Loucy (cell line): ENCODE results near the gene DENND6B.

ENCODE experiments used
- H2AFZ ChIP-seq: fragments of 200-600 bp; sonication (generic); 2 replicates; pipeline ENCODE4 v1.6.0; 2016; ENCODE audit warnings: antibody characterized with exemption, mild to moderate bottlenecking, low read length, moderate library complexity
- H3F3A ChIP-seq: fragments of 200-600 bp; 2 replicates; pipeline ENCODE4 v1.6.0; 2016; ENCODE audit warnings: antibody characterized with exemption, low read depth, mild to moderate bottlenecking
- H3K27me3 ChIP-seq: fragments of 200-600 bp; sonication (generic); 2 replicates; pipeline ENCODE4 v1.6.1; 2014; ENCODE audit warnings: low read length, mild to moderate bottlenecking; ENCODE audit not compliant: insufficient read depth, poor library complexity, severe bottlenecking
- H3K36me3 ChIP-seq: fragments of 200-600 bp; sonication (generic); 2 replicates; pipeline ENCODE4 v1.6.1; 2016; ENCODE audit warnings: low read length; ENCODE audit not compliant: insufficient read depth
- H3K4me1 ChIP-seq: fragments of 200-600 bp; sonication (generic); 2 replicates; pipeline ENCODE4 v1.5.1; 2014; ENCODE audit warnings: low read length, mild to moderate bottlenecking; ENCODE audit not compliant: insufficient read depth, poor library complexity, severe bottlenecking
- H3K4me2 ChIP-seq: fragments of 200-600 bp; sonication (generic); 2 replicates; pipeline ENCODE4 v1.6.0; 2014; ENCODE audit warnings: antibody characterized with exemption, low read length, low read depth, mild to moderate bottlenecking; ENCODE audit not compliant: poor library complexity, severe bottlenecking
- H3K4me3 ChIP-seq: fragments of 200-600 bp; sonication (generic); 2 replicates; pipeline ENCODE4 v1.5.1; 2014; ENCODE audit warnings: low read length, mild to moderate bottlenecking, mixed read lengths; ENCODE audit not compliant: poor library complexity, severe bottlenecking
- H3K79me2 ChIP-seq: fragments of 200-600 bp; sonication (generic); 2 replicates; pipeline ENCODE4 v1.6.1; 2014; ENCODE audit warnings: low read length; ENCODE audit not compliant: insufficient read depth
- H3K9ac ChIP-seq: fragments of 200-600 bp; sonication (generic); 2 replicates; pipeline ENCODE4 v1.6.0; 2014; ENCODE audit warnings: mild to moderate bottlenecking, low read depth, low read length, moderate library complexity; ENCODE audit not compliant: poor library complexity, severe bottlenecking
- H3K9me2 ChIP-seq: fragments of 200-600 bp; sonication (generic); replicated peaks from 2 replicates; pipeline ENCODE4 v1.6.1; 2016; ENCODE audit warnings: low read depth, low read length, mixed read lengths
- H3K9me3 ChIP-seq: fragments of 200-600 bp; sonication (generic); 2 replicates; pipeline ENCODE4 v1.6.1; 2014; ENCODE audit warnings: mild to moderate bottlenecking, antibody characterized with exemption, low read length, low read depth; ENCODE audit not compliant: insufficient read depth
- H4K20me1 ChIP-seq: fragments of 200-600 bp; sonication (generic); 2 replicates; pipeline ENCODE4 v1.6.0; 2014; ENCODE audit warnings: antibody characterized with exemption, low read length, mild to moderate bottlenecking; ENCODE audit not compliant: insufficient read depth, poor library complexity, severe bottlenecking
- EZH2phosphoT487 ChIP-seq: fragments of 200-600 bp; IDR thresholded peaks from 2 replicates; pipeline ENCODE4 v1.6.1; 2018; ENCODE audit warnings: antibody characterized with exemption, mild to moderate bottlenecking, moderate library complexity, borderline replicate concordance
- TF ChIP-seq, protein P1 (sequence below): fragments of 200-600 bp; sonication (generic); conservative IDR thresholded peaks from 2 replicates; pipeline ENCODE4 v1.5.1; 2014; ENCODE audit warnings: mild to moderate bottlenecking, antibody characterized with exemption, low read length

Gene DENND6B

DNA sequence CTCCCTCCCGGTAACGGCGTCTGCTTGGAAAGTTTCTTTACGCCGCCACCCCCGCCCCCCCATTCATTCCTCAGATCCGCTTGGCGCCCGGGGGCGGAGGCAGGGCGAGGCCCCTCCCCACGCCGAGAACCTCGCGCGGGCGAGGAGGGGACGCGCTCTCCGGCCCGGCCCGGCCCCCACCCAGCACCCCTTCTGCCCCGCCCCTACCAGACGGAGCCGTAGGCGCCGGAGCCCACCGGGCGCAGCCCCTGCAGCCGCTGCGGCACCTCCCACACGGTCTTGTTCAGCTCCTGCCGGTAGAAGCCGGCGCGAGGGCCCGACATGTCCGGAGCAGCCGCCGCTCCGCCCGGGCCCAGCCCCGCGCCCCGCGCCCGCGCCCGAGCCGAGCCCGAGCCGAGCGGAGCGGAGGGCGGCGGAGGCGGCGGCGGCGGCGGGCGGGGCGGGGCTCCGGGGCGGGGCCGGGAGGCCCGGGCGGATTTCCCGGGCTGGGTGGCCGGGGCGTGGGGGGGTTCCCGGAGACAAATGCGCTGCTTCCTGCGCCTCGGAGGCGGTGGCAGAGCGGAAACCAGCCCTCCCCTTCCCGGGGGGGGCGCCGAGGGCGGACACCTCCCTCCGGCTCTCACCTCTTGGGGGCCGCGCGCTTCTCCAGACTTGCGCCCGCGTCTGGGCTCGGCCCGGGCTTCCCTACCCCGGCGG is 56.7 kb downstream of the DENND6B start, which contains the start of gene MAPK11:
Gene MAPK11, minus strand, starts transcription at position 411 of the 696 bp plus-strand sequence. Its CDS starts 88 bp downstream, at position 323.
- Histone ChIP-seq H2AFZ (no peak within 1 kb of the TSS), H3K4me3 (peak within 1 kb of the TSS; percentile 59), H3K9me2 (no peaks in the 10 kb centered on the region), H3F3A (no peaks in the 10 kb centered on the region), H3K4me2 (peak within 1 kb of the TSS; percentile 64), H3K36me3 (no peaks in the 10 kb centered on the region), H3K79me2 (no peaks in the 10 kb centered on the region), H4K20me1 (no peaks in the 10 kb centered on the region), H3K9me3 (no peaks in the 10 kb centered on the region; the same call in 1 of the 2 replicates), H3K4me1 (peaks cover 8% of the 10 kb centered on the region), H3K9ac (no peak within 1 kb of the TSS), H3K27me3 (no peaks in the 10 kb centered on the region)
- TF ChIP-seq, protein P1, sequence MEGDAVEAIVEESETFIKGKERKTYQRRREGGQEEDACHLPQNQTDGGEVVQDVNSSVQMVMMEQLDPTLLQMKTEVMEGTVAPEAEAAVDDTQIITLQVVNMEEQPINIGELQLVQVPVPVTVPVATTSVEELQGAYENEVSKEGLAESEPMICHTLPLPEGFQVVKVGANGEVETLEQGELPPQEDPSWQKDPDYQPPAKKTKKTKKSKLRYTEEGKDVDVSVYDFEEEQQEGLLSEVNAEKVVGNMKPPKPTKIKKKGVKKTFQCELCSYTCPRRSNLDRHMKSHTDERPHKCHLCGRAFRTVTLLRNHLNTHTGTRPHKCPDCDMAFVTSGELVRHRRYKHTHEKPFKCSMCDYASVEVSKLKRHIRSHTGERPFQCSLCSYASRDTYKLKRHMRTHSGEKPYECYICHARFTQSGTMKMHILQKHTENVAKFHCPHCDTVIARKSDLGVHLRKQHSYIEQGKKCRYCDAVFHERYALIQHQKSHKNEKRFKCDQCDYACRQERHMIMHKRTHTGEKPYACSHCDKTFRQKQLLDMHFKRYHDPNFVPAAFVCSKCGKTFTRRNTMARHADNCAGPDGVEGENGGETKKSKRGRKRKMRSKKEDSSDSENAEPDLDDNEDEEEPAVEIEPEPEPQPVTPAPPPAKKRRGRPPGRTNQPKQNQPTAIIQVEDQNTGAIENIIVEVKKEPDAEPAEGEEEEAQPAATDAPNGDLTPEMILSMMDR: no peak
- no peak for TF ChIP-seq EZH2phosphoT487

DNA sequence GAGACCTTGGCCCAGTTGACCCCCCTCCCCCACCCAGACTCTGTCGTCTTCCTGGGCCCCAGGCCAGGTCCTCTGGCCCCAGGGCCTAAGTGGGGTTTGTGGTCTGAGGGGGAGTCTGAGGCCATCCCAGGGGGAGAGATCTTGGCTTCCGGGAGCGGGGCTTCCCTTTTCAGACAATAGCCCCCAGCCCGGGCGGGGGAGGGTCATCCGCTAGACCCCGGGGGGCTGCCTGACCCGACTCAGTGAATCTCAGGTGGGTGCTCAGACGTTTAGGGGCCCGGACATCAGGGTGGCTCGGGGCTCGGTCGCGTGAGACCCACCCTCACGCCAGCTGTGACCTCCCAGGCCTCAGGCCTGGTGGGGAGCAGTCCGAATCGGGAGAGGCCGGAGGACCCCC is 57.2 kb downstream of the DENND6B start:
- H3K36me3 ChIP-seq: no peaks in the 10 kb centered on the region
- peak overlapping the region; percentile 42 for H3K4me2 ChIP-seq
- H3K4me3 ChIP-seq: peak overlapping the region; percentile 48
- no peaks in the 10 kb centered on the region for H4K20me1 ChIP-seq
- no peak overlapping the region for H3K9ac ChIP-seq
- no peaks in the 10 kb centered on the region for H3K27me3 ChIP-seq
- H3K9me2 ChIP-seq: no peaks in the 10 kb centered on the region
- TF ChIP-seq EZH2phosphoT487: no peak
- peaks cover 8% of the 10 kb centered on the region for H3K4me1 ChIP-seq
- H3K79me2 ChIP-seq: no peaks in the 10 kb centered on the region
- no peak overlapping the region for H2AFZ ChIP-seq
- H3F3A ChIP-seq: no peaks in the 10 kb centered on the region
- no peaks in the 10 kb centered on the region; the same call in 1 of the 2 replicates for H3K9me3 ChIP-seq

DNA sequence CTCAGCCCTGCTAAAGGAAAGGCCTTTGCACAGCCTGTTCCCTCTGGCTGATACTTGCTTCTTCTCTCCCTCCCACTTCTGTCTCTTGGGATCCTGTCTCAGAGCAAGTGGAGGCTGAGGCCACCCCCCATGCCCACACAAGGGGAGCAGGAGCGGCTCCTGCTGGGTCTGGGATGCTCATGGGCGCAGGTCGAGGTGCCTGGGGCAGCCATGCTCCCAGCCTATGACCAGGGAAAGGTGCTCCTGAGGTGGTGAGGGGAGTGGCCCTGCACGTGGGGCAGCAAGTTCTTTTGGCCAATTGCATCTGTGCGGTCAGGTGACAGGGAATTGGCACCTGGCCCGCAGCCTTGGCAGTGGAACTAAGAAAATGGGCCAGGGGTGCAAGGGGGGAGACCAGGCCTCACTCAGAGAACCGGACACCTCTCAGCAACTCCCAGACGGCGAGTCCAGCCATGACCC is 58.1 kb downstream of the DENND6B start:
- Histone ChIP-seq H3K9ac (no peak overlapping the region), H3K4me1 (peaks cover 8% of the 10 kb centered on the region), H3K4me3 (no peak overlapping the region), H3K9me3 (no peaks in the 10 kb centered on the region; the same call in 1 of the 2 replicates), H3K27me3 (no peaks in the 10 kb centered on the region), H3K36me3 (no peaks in the 10 kb centered on the region), H2AFZ (no peak overlapping the region), H3K9me2 (no peaks in the 10 kb centered on the region), H4K20me1 (no peaks in the 10 kb centered on the region), H3K79me2 (no peaks in the 10 kb centered on the region), H3F3A (no peaks in the 10 kb centered on the region), H3K4me2 (no peak overlapping the region)
- TF ChIP-seq, protein P1: no peak
- TF ChIP-seq EZH2phosphoT487: no peak
